ACHN (cell line): Measurements from ENCODE around the gene JPH3.

Source experiments
- DNase-seq: peaks from one replicate; pipeline ENCODE4 v3.0.0-alpha.2; 2015
- in situ Hi-C: cut with HindIII; loops from 2 replicates; pipeline ENCODE4 v1.10.0; 2017; ENCODE audit warnings: low sequenced_read_pairs, low pct_ligation_motif_present, low pct_unique_long_range_greater_than_20kb

JPH3 gene

GRCh38 chr16:87697256-87697655, 94.9 kb downstream of the JPH3 start:
- DNase-seq, result no peak
- in situ Hi-C loops, result no loop called here

DNA sequence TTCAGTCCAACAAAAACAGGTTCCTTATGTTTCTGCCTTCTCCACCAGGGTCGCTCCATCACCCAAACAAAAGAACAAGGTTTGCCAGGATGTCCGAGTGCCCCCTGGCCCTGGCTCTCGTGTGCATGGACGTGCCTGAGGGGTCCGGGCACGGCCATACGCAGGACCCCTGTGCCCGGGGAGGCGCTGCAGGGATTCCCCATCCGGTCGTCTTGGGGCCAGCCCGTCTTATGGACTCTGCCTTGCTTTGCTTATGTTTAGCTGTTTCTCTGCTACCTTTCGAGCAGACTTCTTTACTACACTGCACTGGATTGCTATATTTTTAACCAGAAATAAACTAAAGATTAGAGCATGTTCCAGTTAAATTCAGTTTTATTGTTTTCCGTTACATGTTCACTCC, 95.5 kb downstream of the JPH3 start:
- in situ Hi-C loops, result no loop called here
- DNase-seq, result no peak

- in situ Hi-C loops, result no loop called here
- no peak for DNase-seq
Observed at GRCh38 chr16:87698241-87698640, 95.9 kb downstream of the JPH3 start.

GRCh38 chr16:87698676-87699199, 96.4 kb downstream of the JPH3 start:
- in situ Hi-C loops, result no loop called here
- DNase-seq, result no peak

- no peak for DNase-seq
- in situ Hi-C loops, result no loop called here
Observed at GRCh38 chr16:87700406-87701077, 98.2 kb downstream of the JPH3 start.

GRCh38 chr16:87701078-87701460, 98.8 kb downstream of the JPH3 start:
- no peak for DNase-seq
- in situ Hi-C loops, result no loop called here

DNA sequence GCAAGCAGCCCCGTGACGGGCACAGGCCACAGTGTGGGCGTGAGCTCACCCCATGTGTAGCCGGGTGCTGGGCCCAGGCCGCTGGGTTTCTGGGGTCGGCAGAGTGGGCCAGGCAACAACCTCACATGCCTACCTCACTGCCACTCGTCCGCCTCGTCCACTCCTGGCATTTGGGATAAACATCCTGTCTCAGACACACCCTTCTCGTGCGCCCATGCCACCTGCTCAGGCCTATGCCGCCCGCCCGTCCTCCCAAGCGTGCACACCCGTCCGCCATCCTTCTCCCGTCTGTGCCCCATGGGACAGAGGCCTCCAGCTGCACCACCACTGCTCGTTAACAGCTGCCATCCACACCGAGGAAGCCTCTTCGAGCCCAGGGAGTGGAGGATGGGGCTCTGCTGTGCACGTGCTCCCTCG, 99.2 kb downstream of the JPH3 start:
- in situ Hi-C loops, result no loop called here
- DNase-seq, result no peak

DNA sequence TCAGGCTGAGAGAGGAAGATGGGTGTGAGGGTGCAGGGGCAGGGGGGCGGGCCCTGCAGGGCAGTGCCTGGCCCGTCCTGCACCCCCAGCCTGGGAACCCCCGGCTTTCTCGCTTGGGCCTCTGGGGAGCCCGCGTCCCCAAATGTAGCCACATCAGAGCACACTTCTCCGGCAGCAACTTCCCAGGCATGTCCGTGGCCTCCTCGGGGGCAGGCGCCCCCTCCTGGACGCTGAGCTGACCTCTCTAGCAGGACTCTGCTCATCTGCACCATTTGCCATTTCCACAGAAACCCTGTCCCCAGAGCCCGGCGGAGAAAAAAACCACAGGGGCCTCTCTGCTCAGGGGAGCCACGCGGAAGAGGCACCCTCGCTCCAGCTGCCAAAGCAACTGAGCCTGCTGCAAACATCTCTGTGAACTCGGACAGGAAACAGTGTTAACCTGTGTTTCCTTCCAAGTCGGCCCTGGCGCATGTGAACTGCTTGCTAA, 100.1 kb downstream of the JPH3 start:
- DNase-seq, result peak; percentile 33
- in situ Hi-C loops, result no loop called here

GRCh38 chr16:87703071-87703470, 100.8 kb downstream of the JPH3 start:
- no peak for DNase-seq
- in situ Hi-C loops, result no loop called here

DNA sequence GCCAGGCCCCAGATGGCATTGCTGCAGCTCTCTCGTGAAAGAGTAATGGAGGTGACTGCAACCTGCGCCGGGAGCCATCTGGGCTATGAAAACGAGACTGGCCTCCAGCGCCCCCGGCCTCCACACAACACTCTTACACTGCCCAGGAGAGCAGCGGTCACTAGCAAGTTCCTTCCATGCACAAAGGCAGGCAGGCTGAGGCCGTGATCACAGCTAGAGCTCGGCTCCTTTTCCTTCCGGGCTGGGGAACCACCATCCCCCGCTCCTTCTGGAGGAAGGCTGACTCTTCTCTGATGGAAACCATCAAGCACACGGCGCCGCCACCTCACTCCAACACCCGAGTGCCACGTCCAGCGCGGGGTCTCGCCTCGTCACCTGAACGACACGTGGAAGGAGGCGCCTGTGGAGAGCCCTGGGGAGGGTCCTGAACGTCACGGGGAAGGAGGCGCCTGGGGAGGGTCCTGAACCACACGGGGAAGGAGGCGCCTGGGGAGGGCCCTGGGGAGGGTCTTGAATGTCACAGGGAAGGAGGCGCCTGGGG, 101.6 kb downstream of the JPH3 start:
- DNase-seq, result no peak
- in situ Hi-C loops, result no loop called here

DNA sequence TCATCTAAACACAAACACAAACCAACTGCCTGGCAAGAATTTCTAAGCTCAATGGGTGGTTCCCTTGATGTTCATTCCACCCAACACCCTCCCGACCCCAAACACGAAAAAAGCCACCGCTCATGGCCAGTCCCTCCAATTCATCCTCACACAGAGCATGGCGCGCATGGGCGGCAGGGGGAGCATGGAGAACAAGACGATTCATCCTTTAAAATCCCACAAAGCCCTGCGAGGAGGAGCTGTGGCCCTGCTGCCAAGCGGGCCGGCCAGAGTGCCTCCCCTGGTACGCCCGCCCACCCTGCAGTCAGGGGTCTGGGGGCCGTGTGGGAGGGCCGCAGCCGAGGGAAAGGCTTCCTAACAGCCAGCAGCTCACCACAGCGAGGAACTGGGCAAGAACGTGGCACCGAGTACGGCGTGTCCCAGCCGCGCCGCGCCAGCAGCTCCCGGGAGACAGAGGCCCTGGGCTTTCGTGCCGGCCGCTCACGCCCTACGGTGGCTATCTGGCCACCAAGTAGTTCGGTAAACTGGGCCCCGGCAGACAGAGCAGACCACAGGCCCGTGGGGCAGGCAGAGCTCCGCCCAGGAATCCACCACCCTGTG, 102.5 kb downstream of the JPH3 start:
- no peak for DNase-seq
- in situ Hi-C loops, result no loop called here

- no peak for DNase-seq
- in situ Hi-C loops, result no loop called here
Observed at GRCh38 chr16:87705771-87706277, 103.5 kb downstream of the JPH3 start.

DNA sequence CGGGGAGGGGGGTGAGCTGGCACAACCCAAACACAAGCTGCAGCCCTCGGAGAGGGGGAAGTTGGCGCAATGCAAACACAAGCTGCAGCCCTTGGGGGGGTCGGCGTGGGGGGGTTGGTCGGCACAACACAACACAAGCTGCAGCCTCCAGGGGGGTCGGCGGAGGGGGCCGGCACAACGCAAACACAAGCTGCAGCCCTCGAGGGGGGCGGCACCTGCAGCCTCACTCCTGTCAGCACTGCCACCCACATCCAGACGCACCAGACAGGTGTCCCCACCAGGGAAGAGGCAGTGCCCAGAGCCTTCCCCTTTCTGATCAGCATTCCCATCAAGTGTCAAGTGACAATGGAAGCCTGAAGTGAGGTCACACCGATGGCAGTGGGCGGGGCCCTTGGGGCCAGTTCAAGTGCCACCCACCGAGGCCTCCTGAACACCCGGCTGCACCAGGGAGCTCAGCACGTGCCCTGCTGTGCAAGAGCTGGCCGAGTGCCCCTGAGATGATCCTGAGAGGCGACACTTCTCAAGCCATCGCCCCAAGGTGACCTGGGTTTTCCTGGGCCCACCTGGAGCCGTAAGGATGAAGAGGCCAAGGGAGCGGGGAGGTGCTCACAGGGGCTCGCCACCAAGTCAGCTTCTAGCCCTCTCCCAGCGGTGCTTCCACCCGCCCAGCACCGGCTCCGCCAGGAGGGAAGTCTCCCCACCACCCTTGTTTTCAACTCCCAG, 104.1 kb downstream of the JPH3 start:
- no peak for DNase-seq
- in situ Hi-C loops, result no loop called here

DNA sequence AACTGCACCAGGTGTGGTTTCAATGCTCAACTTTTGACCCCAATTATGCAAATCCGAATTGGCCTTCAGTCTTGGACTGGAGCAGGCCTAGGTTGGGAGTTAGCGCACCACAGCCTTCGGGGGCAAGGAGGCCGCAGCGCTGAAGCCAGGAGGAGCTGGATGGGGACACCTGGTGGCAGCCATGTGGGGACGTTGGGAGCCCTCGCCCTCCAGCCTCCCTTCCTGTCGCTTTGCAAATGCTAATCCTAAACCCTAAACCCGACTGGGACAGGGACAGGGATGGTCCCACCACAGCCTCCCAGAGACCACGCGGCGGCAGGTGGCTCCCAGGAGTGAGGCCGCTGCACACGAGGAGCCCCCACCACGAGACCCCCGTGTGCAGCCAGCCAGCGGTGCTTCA, 104.8 kb downstream of the JPH3 start:
- in situ Hi-C loops, result no loop called here
- DNase-seq, result no peak

- in situ Hi-C loops, result no loop called here
- DNase-seq, result no peak
Observed at GRCh38 chr16:87707714-87708580, 105.6 kb downstream of the JPH3 start.

GRCh38 chr16:87708881-87709638, 106.8 kb downstream of the JPH3 start:
- DNase-seq, result no peak
- in situ Hi-C loops, result no loop called here

- in situ Hi-C loops, result no loop called here
Observed at GRCh38 chr16:87709677-87710076, 107.4 kb downstream of the JPH3 start.

GRCh38 chr16:87710887-87711286, 108.6 kb downstream of the JPH3 start:
- in situ Hi-C loops, result no loop called here
- DNase-seq, result no peak

More at GRCh38 chr16:87709677-87710076, 107.4 kb downstream of the JPH3 start:
- DNase-seq, result no peak
